ENCODE data around the gene CFAP251.
A peak's percentile ranks its signal among the peaks of the same experiment; 100 is the strongest.

CFAP251 gene

DNA sequence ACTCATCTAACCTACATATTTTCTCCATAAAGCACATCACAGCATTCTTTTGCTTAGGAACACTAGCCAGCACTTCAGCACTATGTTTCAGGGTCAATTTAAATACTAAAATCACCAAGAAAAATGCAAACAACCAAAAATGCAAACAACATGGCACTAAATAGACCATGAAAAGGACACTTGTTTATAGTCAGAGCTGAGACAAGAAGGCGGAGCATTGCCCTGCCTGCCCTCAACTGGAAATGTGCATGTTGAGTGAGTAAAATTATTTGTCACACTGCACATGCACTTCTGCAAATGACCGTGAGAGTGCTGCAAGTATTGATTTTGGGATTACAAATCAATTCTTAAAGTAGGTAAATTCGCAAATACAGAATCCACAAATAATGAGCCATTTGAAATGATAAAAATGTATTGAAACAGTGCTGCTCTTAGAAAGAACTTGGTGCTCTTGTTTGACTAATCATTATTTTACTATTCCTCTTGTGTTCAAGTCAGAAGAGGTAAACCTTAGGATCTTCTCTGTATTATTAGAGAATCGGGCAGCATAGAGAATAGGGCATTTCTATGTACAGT lies 34.8 kb downstream of the CFAP251 start:
- Histone ChIP-seq H3K36me3 (ENCODE audit: control insufficient read depth, insufficient read depth, low read length) (no peaks in the 10 kb centered on the region), H3K27ac (no peak overlapping the region), H3K9me3 (ENCODE audit: control insufficient read depth, low read length) (no peaks in the 10 kb centered on the region), H3K79me2 (no peaks in the 10 kb centered on the region), H3K4me3 (ENCODE audit: low read depth, low read length) (no peak overlapping the region), H3K4me2 (ENCODE audit: low read length) (no peak overlapping the region), H3K9ac (no peak overlapping the region), H2AFZ (no peak overlapping the region), H3K4me1 (peaks cover 4% of the 10 kb centered on the region), H3K27me3 (ENCODE audit: control insufficient read depth, insufficient read depth, low read length) (no peaks in the 10 kb centered on the region)
- TF ChIP-seq, protein P1, sequence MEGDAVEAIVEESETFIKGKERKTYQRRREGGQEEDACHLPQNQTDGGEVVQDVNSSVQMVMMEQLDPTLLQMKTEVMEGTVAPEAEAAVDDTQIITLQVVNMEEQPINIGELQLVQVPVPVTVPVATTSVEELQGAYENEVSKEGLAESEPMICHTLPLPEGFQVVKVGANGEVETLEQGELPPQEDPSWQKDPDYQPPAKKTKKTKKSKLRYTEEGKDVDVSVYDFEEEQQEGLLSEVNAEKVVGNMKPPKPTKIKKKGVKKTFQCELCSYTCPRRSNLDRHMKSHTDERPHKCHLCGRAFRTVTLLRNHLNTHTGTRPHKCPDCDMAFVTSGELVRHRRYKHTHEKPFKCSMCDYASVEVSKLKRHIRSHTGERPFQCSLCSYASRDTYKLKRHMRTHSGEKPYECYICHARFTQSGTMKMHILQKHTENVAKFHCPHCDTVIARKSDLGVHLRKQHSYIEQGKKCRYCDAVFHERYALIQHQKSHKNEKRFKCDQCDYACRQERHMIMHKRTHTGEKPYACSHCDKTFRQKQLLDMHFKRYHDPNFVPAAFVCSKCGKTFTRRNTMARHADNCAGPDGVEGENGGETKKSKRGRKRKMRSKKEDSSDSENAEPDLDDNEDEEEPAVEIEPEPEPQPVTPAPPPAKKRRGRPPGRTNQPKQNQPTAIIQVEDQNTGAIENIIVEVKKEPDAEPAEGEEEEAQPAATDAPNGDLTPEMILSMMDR (IDR thresholded peaks at IDR 0.05), result no peak

DNA sequence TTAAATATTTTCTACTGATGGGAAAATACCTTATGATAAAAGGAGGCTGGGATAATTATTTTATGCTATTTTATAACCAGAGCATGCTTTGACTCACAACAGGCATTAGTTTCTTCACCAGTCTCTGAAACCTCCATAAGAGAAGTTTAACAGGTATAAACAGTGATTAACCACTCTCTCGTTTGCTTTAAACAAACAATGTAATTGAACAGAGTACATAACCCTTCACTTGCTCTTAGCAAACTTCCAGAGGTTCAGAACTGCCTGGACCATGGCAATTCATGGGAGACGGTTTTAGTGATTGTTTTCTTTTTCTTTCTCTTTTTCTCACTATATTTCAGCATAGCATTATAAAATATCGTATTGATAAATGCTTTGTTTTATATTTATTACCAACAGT lies 35.3 kb downstream of the CFAP251 start:
- no peaks in the 10 kb centered on the region for H3K9me3 ChIP-seq (ENCODE audit: control insufficient read depth, low read length)

DNA sequence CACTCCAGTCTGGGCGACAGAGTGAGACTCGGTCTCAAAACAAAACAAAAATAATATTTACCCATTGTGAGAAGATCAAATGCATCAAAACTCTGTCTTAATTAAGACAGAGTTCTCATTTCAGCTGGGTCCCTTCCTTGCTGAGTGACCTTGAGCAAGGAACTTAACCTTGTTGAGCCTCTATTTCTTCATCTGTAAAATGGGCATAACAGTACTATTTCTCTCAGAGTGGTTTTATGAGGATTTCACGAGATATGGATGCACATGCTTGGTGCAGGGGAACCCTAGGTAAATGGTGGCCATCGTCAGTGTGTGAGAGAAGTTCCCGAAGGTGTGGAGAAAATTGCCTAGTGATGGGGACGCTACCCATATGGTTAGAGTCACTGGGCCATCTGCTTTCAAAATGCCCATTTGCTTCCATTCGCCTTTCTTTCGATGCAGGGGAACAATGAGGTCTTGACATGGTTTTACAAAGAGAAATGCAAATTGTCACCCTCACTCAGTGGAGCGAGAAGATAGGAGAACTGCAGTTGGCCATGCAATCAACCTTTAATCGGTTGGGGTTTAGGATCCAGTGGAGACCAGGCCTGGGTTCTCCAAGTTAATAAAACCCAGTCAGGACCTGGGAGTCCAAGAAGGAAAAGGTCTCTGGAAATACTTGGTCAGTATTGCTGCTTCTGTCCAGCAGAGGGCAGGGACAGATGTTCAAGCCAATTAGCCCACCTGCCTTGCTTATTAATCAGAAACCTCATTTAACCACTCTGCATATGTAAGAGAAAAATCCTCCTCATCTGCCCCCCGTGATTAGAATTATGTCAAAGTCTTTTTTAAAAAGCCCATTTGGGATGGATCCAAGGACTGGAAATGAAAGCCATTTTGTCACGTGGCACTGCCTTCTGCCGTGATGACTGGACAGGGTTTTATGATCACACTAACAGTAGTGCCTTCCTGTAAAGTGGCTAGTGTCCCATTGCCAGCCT lies 37.2 kb downstream of the CFAP251 start:
- no peak overlapping the region for H3K4me2 ChIP-seq (ENCODE audit: low read length)
- no peak overlapping the region for H2AFZ ChIP-seq
- TF ChIP-seq, protein P1 (IDR thresholded peaks at IDR 0.05), result peak; percentile 35
- H3K9me3 ChIP-seq (ENCODE audit: control insufficient read depth, low read length), result no peaks in the 10 kb centered on the region
- H3K4me3 ChIP-seq (ENCODE audit: low read depth, low read length), result no peak overlapping the region
- no peaks in the 10 kb centered on the region for H3K36me3 ChIP-seq (ENCODE audit: control insufficient read depth, insufficient read depth, low read length)
- H3K9ac ChIP-seq, result no peak overlapping the region
- no peaks in the 10 kb centered on the region for H3K27me3 ChIP-seq (ENCODE audit: control insufficient read depth, insufficient read depth, low read length)
- H3K79me2 ChIP-seq, result no peaks in the 10 kb centered on the region
- no peak overlapping the region for H3K27ac ChIP-seq
- peaks cover 4% of the 10 kb centered on the region for H3K4me1 ChIP-seq

More for the DNA sequence above, 35.3 kb downstream of the CFAP251 start:
- Histone ChIP-seq H3K4me3 (ENCODE audit: low read depth, low read length) (no peak overlapping the region), H3K36me3 (ENCODE audit: control insufficient read depth, insufficient read depth, low read length) (no peaks in the 10 kb centered on the region), H3K9ac (no peak overlapping the region), H2AFZ (no peak overlapping the region), H3K4me2 (ENCODE audit: low read length) (no peak overlapping the region), H3K79me2 (no peaks in the 10 kb centered on the region), H3K27me3 (ENCODE audit: control insufficient read depth, insufficient read depth, low read length) (no peaks in the 10 kb centered on the region), H3K4me1 (peaks cover 4% of the 10 kb centered on the region), H3K27ac (no peak overlapping the region)
- TF ChIP-seq, protein P1 (IDR thresholded peaks at IDR 0.05), result no peak

DNA sequence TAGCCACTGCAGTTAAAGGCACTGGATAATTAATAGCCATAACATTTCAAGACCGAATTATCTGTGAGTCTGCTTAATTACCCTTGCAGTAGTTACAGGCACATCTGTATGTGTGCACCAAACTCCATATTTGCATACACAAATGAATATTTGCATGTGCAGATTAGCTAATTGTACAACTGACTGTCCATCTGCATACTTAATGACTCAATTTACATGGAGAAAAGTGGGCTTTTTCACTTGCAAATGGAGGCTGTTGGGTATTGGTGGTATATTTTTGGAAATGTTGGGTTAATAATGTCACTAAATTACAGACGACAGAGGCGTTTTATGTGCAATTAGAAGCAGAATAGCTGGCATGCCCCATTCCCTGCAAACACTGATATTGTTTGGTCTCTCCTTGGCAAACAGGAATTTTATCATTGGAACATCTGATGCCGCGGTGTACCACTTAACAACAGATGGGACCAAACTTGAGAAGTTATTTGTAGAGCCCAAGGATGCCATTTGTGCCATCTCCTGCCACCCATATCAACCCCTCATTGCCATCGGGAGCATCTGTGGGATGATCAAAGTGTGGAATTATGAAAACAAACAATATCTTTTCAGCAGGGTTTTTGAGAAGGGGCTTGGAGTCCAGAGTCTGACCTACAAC lies 39.6 kb downstream of the CFAP251 start:
- Histone ChIP-seq H3K27ac (peak overlapping the region; percentile 45), H3K36me3 (ENCODE audit: control insufficient read depth, insufficient read depth, low read length) (no peaks in the 10 kb centered on the region), H3K4me1 (peaks cover 4% of the 10 kb centered on the region), H3K27me3 (ENCODE audit: control insufficient read depth, insufficient read depth, low read length) (no peaks in the 10 kb centered on the region), H3K9ac (no peak overlapping the region), H2AFZ (peak overlapping the region; percentile 48), H3K79me2 (no peaks in the 10 kb centered on the region), H3K4me2 (ENCODE audit: low read length) (peak overlapping the region; percentile 57), H3K9me3 (ENCODE audit: control insufficient read depth, low read length) (no peaks in the 10 kb centered on the region), H3K4me3 (ENCODE audit: low read depth, low read length) (peak overlapping the region; percentile 29)
- TF ChIP-seq, protein P1 (IDR thresholded peaks at IDR 0.05), result no peak
